Measurements from ENCODE around the gene PPHLN1.
"Not testable (repeated sequence)": the region's sequence is repeated elsewhere in the genome, so short reads cannot be mapped to it uniquely, and the experiment has no call there.

Gene PPHLN1

DNA sequence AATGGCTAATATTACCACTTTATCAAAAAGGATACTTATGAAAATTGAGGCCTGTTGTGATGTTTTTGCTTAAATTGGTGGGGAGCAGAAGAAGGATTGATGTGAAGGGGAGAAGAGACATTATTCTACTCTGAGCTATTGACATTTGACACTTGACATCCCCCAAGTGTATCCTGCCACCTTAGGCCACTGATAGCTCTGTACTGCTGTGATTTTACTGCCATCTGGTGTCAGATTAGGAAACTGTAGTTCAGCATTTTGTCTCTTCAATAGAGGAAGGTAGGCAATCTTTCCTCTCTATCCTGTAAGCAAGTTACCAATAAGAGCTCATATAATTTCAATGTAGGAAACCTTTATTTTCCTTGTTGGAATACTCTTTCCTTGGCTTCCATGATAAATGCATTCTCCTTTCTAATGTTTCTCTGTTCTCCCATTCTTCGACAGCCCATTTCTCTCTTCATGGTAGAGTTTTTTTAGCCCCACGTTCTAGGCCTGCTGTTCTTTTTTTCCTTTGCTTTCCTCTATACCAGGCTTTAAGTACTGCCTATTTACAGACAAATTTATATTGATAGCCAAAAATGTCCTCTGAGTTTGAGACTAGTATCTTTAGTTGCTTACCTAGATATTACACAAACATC is 46.3 kb downstream of the PPHLN1 start:
- no peak for FAIRE-seq

DNA sequence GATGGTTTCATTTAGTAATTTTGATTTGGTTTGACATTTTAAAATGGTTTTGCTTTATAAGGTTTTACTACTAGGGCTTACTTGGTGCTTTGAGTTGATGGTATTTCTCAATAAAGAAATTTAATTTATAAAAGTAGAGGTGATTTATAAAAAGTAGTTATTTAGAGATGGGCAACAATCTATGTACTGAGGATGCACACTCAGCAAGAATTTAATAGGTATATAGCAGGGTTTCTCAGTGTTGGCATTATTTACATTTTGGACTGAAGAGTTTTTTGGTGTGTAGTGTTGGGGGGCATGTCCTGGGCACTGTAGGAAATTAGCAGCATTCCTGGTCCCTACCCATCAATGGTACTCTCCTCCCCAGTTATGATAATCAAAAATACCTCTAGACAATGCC is 47.7 kb downstream of the PPHLN1 start:
- no peak for FAIRE-seq

DNA sequence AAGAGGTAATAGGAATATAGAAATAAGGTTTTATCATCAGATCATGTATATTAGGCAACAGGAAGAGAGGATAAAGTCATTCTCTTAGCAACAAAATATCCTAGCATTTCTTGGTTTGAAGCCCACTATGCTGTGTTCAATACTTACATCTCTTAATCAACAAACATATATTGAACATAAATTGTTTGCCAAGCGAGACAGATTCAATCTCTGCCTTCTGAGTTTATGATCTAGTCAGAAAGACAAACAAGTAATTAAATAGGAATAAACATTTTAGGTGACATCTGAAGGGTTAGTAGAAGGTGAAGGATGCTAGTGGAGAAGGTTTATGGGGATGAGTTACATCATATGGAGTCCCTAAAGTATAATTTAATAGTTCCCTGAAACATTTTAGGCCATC is 54.8 kb downstream of the PPHLN1 start:
- no peak for FAIRE-seq

DNA sequence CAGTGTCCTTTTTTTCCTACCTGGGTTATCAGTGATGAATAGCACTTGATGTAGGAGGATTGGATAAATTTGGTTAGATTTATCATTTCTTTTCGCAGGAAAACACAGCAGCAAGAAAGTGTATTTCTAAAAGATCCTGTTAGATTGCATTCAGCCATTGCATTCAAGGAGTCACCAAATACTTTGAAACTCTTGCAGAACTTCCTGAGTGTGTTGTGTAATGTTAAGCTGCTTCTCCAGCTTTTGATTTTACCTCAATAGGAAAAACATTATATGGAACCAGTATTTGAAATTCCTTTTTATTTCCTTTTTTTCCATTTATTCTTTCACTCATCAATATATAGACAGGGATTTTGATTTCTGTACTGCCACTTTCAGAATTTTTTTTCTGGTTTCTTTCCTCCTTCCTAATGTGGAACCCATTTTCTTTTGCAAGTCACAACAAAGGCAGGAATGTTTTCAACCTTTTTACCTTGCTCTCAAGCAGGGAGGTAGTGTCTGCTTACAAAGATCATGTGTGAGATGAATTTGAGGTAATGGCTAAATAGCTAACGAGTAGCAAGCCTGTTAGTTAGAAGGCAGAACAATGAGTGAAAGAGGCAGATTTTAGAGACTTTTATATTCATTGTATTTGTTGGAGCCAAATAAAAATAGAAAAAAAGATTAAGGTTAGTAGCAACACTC is 56.2 kb downstream of the PPHLN1 start:
- FAIRE-seq = no peak

DNA sequence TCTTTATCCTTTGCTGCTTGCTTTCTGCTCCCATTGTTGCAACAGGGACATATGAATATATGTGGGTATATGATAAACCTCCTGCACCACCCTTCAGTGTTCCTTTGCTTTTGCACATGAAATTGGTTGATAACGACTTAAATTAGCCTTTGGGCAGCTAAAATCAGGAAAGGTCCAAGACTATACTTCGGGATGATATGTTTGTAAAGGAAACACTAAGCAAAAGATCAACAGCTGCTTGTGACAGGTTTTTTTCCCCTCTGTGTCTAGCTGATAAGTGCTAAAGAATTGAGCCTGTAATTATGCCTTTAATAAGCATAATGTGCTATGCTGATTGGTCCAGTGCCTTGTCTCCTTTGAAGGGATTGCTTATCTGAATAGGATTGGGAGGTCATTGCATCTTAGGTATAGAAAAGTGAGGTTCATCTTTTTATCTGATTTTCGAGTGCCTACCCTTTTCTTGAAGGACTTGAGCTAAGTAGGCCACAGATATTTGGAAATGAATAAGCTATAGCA is 59.4 kb downstream of the PPHLN1 start:
- no peak for FAIRE-seq

GRCh38 chr12:42386308-42386707 is 60.3 kb downstream of the PPHLN1 start:
- no peak for FAIRE-seq

DNA sequence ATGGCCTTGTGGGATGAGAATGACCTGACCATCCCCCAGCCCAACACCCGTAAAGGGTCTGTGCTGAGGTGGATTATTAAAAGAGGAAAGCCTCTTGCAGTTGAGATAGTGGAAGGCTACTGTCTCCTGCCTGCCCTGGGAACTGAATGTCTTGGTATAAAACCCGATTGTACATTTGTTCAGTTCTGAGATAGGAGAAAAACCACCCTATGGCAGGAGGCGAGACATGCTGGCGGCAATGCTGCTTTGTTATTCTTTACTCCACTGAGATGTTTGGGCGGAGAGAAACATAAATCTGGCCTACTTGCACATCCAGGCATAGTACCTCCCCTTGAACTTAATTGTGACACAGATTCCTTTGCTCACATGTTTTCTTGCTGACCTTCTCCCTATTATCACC is 62.1 kb downstream of the PPHLN1 start:
- FAIRE-seq = not testable (repeated sequence)

DNA sequence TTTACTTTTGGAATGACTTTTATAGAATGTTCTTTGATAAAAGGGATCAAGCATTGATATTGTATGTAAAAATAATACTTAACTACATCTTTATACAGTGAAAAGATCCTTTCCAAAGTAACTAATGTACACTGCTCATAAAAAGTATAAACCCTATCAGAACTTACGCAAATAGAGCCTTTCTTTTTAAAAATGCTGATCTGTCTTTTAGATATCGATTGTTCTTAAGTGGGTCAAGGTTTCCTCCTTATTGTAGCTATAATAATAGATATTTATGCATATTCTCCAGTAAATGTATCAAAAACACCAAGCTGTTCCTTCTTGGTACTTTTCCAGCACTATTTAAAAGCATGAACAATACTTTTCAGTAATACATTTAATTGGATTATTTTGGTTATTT is 68.5 kb downstream of the PPHLN1 start:
- no peak for FAIRE-seq

DNA sequence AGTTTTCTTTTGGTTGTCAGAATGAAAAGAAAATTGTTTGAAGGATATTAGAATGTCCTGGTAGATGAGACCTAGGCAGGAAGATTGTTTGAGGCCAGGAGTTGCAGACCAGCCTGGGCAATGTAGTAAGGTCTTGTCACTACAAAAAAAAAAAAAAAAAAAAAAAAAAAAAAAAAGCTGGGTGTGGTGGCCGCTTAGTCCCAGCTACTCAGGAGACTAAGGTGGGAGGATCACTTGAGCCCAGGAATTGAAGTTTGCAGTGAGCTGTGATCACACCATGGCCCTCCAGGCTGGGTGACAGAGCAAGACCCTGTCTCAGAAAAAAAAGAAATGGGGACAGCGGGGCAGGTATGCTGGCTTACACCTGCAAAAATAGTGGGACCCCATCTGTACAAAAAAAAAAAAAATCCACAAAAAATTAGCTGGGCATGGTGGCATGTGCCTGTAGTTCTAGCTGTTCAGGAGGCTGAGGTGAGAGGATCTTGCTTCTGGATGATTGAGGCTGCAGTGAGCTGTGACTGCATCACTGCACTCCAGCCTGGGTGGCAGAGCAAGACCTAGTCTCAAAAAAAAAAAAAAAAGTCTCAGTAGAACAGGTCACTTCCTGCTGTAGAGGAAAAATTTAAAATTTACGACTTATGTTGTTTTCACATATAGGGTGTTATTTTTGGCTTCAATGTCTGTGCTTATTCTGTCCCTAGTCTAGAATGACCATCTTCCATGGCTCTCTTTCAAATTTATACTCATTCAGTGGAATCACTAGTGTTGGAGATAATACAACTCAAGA is 70.7 kb downstream of the PPHLN1 start:
- FAIRE-seq = no peak

GRCh38 chr12:42402821-42403411 is 76.9 kb downstream of the PPHLN1 start:
- FAIRE-seq = no peak

DNA sequence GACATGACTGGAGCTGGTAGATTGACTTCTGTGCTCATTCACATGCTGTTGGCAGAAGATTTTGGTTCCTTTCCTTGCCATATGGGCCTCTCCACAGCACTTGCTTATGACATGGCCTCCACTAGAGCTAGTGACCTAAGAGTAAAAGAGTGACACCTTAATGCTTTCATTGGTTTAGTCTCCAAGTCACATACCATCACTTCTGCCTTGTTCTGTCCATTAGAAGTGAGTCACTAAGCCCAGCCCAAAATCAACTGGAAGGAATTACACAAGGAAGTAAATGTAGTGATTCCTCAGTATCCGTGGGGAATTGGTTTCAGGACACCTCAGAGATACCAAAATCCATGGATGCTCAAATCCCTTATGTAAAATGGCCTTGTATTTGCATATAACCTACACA is 81.3 kb downstream of the PPHLN1 start:
- FAIRE-seq = no peak

DNA sequence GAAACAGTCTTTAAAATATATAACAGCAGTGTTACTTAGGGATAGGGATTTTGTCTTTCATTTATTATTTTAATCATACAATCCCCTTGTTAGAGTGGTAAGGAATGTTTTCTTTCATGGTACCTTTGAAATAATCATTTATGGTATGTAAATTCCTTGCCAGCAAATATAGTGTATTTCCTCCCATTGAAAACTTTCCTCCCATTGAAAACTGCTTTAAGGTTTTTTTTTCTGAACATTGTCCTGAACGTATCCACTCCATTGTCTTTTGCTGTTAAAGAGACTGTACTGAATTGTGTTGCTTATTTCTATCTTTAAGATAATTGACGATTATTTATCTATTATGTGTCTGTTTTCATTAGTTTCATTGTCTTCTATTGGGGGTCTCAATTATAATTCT is 83.5 kb downstream of the PPHLN1 start:
- no peak for FAIRE-seq

DNA sequence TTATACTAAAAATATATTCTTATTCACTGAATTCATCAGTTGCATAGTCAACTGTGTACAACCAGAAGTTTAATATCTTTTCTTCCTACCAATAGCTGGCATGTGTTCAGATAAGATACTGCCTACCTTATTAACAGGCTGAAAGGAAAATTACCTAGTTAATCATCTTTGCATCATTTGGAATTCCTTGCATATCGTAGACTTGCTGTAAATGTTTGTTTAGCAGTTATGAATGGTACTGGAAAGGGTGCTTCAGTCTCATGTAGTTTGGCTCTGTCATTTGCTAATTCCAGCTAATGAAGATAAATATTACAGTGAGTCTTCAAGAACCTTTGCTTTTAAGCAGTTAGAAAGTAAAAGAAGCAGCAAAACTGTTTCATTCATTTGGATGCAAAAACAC is 84.4 kb downstream of the PPHLN1 start:
- no peak for FAIRE-seq

- FAIRE-seq = no peak
These were observed 94.4 kb downstream of the PPHLN1 start for GRCh38 chr12:42420395-42420794.

GRCh38 chr12:42421844-42422779 is 96.1 kb downstream of the PPHLN1 start:
- no peak for FAIRE-seq

GRCh38 chr12:42422785-42423184 is 96.8 kb downstream of the PPHLN1 start:
- no peak for FAIRE-seq

GRCh38 chr12:42426746-42427145 is 100.8 kb downstream of the PPHLN1 start:
- no peak for FAIRE-seq

- no peak for FAIRE-seq
These were observed 102.9 kb downstream of the PPHLN1 start for GRCh38 chr12:42428850-42429249.

GRCh38 chr12:42432517-42433140 is 106.7 kb downstream of the PPHLN1 start:
- FAIRE-seq = no peak

DNA sequence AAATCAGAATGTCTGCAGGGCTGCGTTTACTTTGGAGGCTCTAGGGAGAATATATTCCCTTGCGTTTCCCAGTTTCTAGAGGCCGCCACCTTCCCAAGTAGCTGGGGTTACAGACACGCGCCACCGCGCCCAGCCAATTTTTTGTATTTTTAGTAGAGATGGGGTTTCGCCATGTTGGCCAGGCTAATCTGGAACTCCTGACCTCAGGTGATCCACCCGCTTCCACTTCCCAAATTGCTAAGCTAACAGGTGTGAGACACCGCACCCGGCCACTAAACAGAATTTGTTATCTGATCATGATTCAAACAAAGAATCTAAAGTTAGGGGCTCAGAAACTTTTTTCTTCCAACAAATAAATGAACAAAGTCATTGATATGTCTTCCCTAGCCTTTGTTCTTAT is 114.6 kb downstream of the PPHLN1 start:
- FAIRE-seq = no peak

DNA sequence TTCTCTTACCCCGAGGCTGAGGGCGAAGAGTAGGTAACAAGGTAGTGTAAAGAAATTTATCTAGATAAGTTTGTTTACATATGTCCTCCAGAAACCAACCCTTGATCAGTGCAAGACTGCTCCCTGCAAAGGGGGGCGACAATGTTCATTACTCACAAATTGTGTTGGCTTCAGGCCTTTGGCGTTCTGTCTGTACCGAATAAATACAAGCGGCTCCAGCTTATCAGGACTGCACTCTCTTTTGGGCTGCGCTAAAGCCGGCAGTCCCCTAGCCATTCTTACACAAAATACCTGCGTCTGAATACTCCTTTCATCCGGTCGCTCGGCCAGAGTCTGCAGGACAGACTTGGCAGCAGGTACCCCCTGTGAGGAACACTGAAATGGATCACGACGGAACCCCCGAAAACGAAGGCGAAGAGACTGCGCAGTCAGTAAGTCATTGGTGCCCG is 116.4 kb downstream of the PPHLN1 start:
- no peak for FAIRE-seq

- FAIRE-seq = no peak
These were observed 116.9 kb downstream of the PPHLN1 start for GRCh38 chr12:42442888-42443287.

All from colon (tissue), 2 donors.